Type B pancreatic cell (in vitro differentiated cells): Measurements from ENCODE around the gene DOCK10. TPM values are rescaled to one million over a fixed set of nuclear protein-coding genes. Genes with fewer than 3 reads are reported as not detected.
A peak's percentile ranks its signal among the peaks of the same experiment; 100 is the strongest.

ENCODE experiments used
- DNase-seq: peaks from one replicate; pipeline ENCODE4 v3.0.0; 2021; ENCODE audit warnings: mixed read lengths; ENCODE audit not compliant: unreplicated experiment; ENCODE audit errors: extremely low spot score
- H3K27ac Mint-ChIP-seq: 2 replicates; pipeline ENCODE4 v1.8.0; 2021; ENCODE audit warnings: mild to moderate bottlenecking, mixed read lengths
- H3K27me3 Mint-ChIP-seq: 2 replicates; pipeline ENCODE4 v1.8.0; 2021; ENCODE audit warnings: mixed read lengths
- H3K36me3 Mint-ChIP-seq: 2 replicates; pipeline ENCODE4 v1.8.0; 2021; ENCODE audit warnings: mixed read lengths
- H3K4me1 Mint-ChIP-seq: one replicate; pipeline ENCODE4 v1.8.0; 2021; ENCODE audit warnings: mixed read lengths; ENCODE audit not compliant: unreplicated experiment
- H3K4me3 Mint-ChIP-seq: 2 replicates; pipeline ENCODE4 v1.8.0; 2021; ENCODE audit warnings: mild to moderate bottlenecking, mixed read lengths
- H3K9me3 Mint-ChIP-seq: 2 replicates; pipeline ENCODE4 v1.8.0; 2021; ENCODE audit warnings: mixed read lengths
- CTCF ChIP-seq: fragments of 200-600 bp; sonication (generic); conservative IDR thresholded peaks from 2 replicates; pipeline ENCODE4 v1.5.0; 2021; ENCODE audit warnings: antibody characterized with exemption, mild to moderate bottlenecking
- long read RNA-seq: library from polyadenylated mRNA; unstranded; transcript quantifications from one replicate; pipeline ENCODE4 v2.0.0, GENCODE V29; 2020
- total RNA-seq: library from RNA; stranded (reverse); gene quantifications from 2 replicates; pipeline ENCODE4 v1.2.1, GENCODE V29; 2021; ENCODE audit warnings: low replicate concordance

Gene DOCK10
- total RNA-seq = 1.7 and 3.5 TPM in 2 replicates
- long read RNA-seq = 0 reads

DNA sequence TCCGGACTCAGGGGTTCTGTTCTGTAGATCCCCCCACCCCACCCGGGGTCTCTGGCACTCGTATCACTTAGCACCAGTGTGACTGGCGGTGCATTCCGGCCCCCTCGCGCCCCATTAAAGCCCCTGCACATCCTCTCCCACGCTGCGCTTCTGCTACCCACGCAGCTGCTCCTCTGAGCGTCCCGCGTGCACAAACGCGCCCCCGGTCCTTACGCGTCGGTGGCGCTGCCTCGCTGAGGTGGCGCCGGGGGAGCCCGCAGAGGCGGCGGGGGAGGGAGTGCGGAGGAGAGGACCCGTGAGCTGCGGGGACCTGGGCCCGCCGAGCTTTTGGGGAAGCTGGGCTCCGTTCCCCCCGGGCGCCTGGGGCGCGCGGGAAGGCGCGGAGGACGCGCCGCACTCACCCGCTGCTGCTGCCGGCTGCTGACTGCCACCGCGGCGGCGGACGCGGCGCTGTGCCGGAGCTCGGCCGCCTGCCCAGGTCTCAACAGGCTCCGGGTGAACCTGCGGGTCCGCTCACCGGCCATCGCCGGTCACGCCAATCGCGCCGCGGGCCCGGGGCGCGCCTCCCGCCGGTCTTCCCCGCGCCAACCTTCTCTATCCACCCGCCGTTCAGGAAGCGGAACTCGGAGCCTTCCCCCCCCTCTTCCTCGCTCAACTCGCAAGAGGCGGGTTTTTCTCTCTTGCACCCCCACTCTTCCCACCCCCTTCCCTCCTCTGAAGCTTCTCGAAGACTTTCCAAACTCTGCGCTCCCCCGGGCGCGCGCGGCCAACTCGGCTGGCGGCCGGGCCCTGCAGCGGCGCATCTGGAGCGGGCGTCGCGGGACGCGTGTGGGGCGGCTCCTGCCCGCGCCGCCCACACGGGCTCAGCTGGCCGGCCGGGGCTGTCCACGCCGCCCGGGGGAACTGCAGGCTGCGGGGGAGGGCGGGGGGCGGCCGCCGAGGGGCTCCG is at the start of gene DOCK10:
DOCK10 (minus strand) TSS at position 618 of the 949 bp plus-strand sequence; CDS start at position 524, 94 bp downstream.
- Mint-ChIP-seq H3K36me3 (no peaks in the 10 kb centered on the region), H3K4me3 (peak within 1 kb of the TSS; percentile 85), H3K4me1 (peaks cover 7% of the 10 kb centered on the region), H3K27me3 (peaks cover 89% of the 10 kb centered on the region), H3K9me3 (no peaks in the 10 kb centered on the region), H3K27ac (peak within 1 kb of the TSS; percentile 26)
- TF ChIP-seq CTCF = no peak
- DNase-seq = peak; percentile 69

DNA sequence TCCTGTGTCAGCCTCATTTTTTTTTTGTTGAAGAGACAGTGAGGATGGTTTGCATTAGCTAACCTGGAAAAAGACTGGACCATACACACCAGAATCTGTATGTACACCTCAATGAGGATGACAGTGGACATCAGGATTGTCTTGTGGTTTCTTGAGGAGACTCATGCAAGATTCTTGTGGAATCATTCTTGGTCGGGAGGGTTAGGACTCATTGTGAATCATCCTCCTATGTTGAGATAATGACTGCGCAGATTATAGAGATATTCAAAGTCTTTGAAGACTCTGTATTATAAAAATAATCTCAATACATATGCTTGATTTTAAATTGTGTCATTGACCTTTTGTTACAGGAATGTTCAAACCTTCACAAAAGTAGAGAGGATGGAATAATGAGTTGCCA is 49.1 kb upstream of the DOCK10 start:
- no peak for DNase-seq
- Mint-ChIP-seq H3K4me1 (no peaks in the 10 kb centered on the region), H3K27me3 (peaks cover 3% of the 10 kb centered on the region), H3K9me3 (no peaks in the 10 kb centered on the region), H3K4me3 (no peak overlapping the region), H3K36me3 (no peaks in the 10 kb centered on the region), H3K27ac (no peak overlapping the region)
- no peak for TF ChIP-seq CTCF

DNA sequence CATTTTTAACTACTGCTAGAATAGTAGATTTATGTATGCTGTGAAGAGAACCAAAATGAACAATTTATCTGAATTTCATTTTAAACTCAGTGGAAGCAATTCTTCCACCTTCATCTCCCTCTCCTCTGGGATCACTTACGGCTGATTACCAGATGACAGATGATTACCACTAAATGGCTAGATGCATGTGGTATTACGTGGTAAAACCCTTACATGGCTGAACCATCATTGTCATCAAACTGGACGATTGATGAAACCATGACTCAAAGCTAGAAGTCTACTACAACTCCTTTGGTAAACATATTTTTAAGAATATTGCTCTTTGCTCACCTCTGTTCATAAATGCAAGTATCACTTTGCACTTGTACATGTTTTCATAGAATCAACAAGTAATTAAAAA is 48.5 kb upstream of the DOCK10 start:
- Mint-ChIP-seq H3K9me3 (no peaks in the 10 kb centered on the region), H3K27me3 (peaks cover 6% of the 10 kb centered on the region), H3K27ac (no peak overlapping the region), H3K4me3 (no peak overlapping the region), H3K36me3 (no peaks in the 10 kb centered on the region), H3K4me1 (no peaks in the 10 kb centered on the region)
- no peak for DNase-seq
- TF ChIP-seq CTCF = no peak

DNA sequence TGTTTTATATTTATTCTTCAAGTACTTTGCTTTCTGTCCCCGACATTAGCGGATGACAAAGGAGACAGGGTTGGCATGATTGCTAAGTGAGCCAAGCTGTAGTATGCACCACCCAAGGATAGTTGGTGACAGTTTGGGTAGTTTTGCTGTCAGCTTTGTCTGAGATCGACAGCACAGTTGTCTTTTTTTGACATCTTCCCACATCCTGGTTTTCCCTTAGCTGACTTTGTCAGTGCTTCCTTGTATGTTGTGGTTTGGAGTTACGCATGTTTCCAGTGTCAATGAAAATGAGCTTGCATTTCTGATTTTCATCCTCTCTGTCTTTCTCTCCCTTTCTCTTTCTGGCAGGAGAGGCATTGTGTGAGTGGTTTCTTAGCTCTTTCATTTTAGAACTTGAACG is 44.6 kb upstream of the DOCK10 start:
- H3K4me1 Mint-ChIP-seq = no peaks in the 10 kb centered on the region
- H3K27ac Mint-ChIP-seq = no peak overlapping the region
- no peaks in the 10 kb centered on the region for H3K9me3 Mint-ChIP-seq
- TF ChIP-seq CTCF = no peak
- H3K36me3 Mint-ChIP-seq = no peaks in the 10 kb centered on the region
- DNase-seq = no peak
- H3K4me3 Mint-ChIP-seq = no peak overlapping the region
- H3K27me3 Mint-ChIP-seq = peaks cover 7% of the 10 kb centered on the region

DNA sequence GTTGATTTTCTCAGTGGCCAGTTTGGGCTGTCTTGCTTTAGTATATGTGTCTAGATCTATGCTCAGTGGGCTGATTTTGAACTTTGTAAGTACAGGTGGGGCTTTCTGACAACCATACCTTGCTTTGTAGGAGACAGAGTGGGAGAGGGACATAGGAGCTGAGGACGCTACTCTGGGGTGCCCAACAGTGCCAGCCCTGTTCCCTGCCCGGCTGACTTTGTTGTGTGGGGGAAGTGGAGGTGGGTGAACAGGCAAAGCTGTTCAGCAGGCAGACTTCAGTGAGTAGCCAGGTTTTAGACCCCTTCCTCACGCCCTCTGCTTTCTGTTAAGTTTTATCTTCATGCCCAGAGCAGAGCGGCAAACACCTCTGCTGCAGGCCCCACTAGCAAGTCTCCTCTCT is 44.2 kb upstream of the DOCK10 start:
- no peaks in the 10 kb centered on the region for H3K4me1 Mint-ChIP-seq
- no peak overlapping the region for H3K27ac Mint-ChIP-seq
- H3K27me3 Mint-ChIP-seq = peaks cover 7% of the 10 kb centered on the region
- no peaks in the 10 kb centered on the region for H3K9me3 Mint-ChIP-seq
- DNase-seq = no peak
- TF ChIP-seq CTCF = no peak
- H3K36me3 Mint-ChIP-seq = no peaks in the 10 kb centered on the region
- H3K4me3 Mint-ChIP-seq = no peak overlapping the region
